Fibroblast of upper back skin (primary cell): Measurements from ENCODE around the gene CRACR2B.
A peak's percentile ranks its signal among the peaks of the same experiment; 100 is the strongest.

Source experiments
- DNase-seq: peaks from one replicate; pipeline ENCODE4 v3.0.0-alpha.2; 2013

CRACR2B gene

GRCh38 chr11:839875-840617 lies 12.3 kb downstream of the CRACR2B start:
- DNase-seq, result no peak

GRCh38 chr11:841981-842369 lies 14.3 kb downstream of the CRACR2B start:
- no peak for DNase-seq

- peak; percentile 86 for DNase-seq
Measured at GRCh38 chr11:842370-843002, 14.8 kb downstream of the CRACR2B start, which contains the start of the genes POLR2L and TSPAN4. POLR2L (minus strand) TSS chr11:842529; CDS start chr11:842508, 21 bp downstream. TSPAN4 (plus strand) TSS chr11:842852; CDS start chr11:850305, 7,453 bp downstream.

- no peak for DNase-seq
Measured at GRCh38 chr11:843086-843734, 15.5 kb downstream of the CRACR2B start.

GRCh38 chr11:843818-844692 lies 16.3 kb downstream of the CRACR2B start:
- DNase-seq, result peak; percentile 97

GRCh38 chr11:844693-845644 lies 17.2 kb downstream of the CRACR2B start:
- peak; percentile 92 for DNase-seq

GRCh38 chr11:845872-846495 lies 18.3 kb downstream of the CRACR2B start:
- peak; percentile 64 for DNase-seq

GRCh38 chr11:846496-847098 lies 18.9 kb downstream of the CRACR2B start:
- no peak for DNase-seq

- no peak for DNase-seq
Measured at GRCh38 chr11:847876-848275, 20.2 kb downstream of the CRACR2B start.

GRCh38 chr11:848380-848931 lies 20.7 kb downstream of the CRACR2B start:
- DNase-seq, result no peak

GRCh38 chr11:849104-849824 lies 21.5 kb downstream of the CRACR2B start:
- no peak for DNase-seq

- DNase-seq, result no peak
Measured at GRCh38 chr11:849951-850774, 22.4 kb downstream of the CRACR2B start.

- DNase-seq, result no peak
Measured at GRCh38 chr11:850775-851763, 23.4 kb downstream of the CRACR2B start.

- DNase-seq, result no peak
Measured at GRCh38 chr11:852762-853161, 25.0 kb downstream of the CRACR2B start.

GRCh38 chr11:853682-854448 lies 26.1 kb downstream of the CRACR2B start:
- no peak for DNase-seq

GRCh38 chr11:854601-855329 lies 27.0 kb downstream of the CRACR2B start:
- no peak for DNase-seq
